GM23338 (cell line): ENCODE data around the gene CASQ2. TPM values are rescaled to one million over a fixed set of nuclear protein-coding genes. Genes with fewer than 3 reads are reported as not detected.

Experiments used
- ATAC-seq: fragments of 200-7000 bp; cut with Tn5 transposase; 3 replicates; pipeline ENCODE4 v1.9.1; 2020
- DNase-seq: peaks from one replicate; pipeline ENCODE4 v3.0.0-alpha.2; 2015; ENCODE audit warnings: low spot score
- H2AFZ ChIP-seq: fragments of 200-600 bp; sonication (generic); 2 replicates; pipeline ENCODE4 v1.8.0; 2016; ENCODE audit warnings: antibody characterized with exemption, mild to moderate bottlenecking, moderate library complexity
- H3F3A ChIP-seq: fragments of 200-600 bp; sonication (generic); replicated peaks from 2 replicates; pipeline ENCODE4 v1.8.0; 2017; ENCODE audit warnings: antibody characterized with exemption, mixed run types, low read depth
- H3K27ac ChIP-seq: fragments of 200-600 bp; sonication (generic); 2 replicates; pipeline ENCODE4 v1.6.1; 2016; ENCODE audit warnings: low read depth
- H3K27me3 ChIP-seq: fragments of 200-600 bp; sonication (generic); 2 replicates; pipeline ENCODE4 v1.8.0; 2016; ENCODE audit warnings: mild to moderate bottlenecking, mixed run types, moderate library complexity; ENCODE audit not compliant: insufficient read depth
- H3K36me3 ChIP-seq: fragments of 200-600 bp; sonication (generic); 2 replicates; pipeline ENCODE4 v1.8.0; 2016; ENCODE audit warnings: mild to moderate bottlenecking; ENCODE audit not compliant: insufficient read depth
- H3K4me1 ChIP-seq: fragments of 200-600 bp; sonication (generic); 2 replicates; pipeline ENCODE4 v1.8.0; 2016; ENCODE audit warnings: mild to moderate bottlenecking, moderate library complexity; ENCODE audit not compliant: insufficient read depth
- H3K4me2 ChIP-seq: fragments of 200-600 bp; sonication (generic); 2 replicates; pipeline ENCODE4 v1.7.1; 2017; ENCODE audit warnings: mixed run types
- H3K4me3 ChIP-seq: fragments of 200-600 bp; sonication (generic); 2 replicates; pipeline ENCODE4 v1.6.1; 2016; ENCODE audit warnings: mixed run types
- H3K79me2 ChIP-seq: fragments of 200-600 bp; sonication (generic); replicated peaks from 2 replicates; pipeline ENCODE4 v1.8.0; 2017; ENCODE audit warnings: mild to moderate bottlenecking; ENCODE audit not compliant: insufficient read depth
- H3K9me2 ChIP-seq: fragments of 200-600 bp; sonication (generic); 2 replicates; pipeline ENCODE4 v1.8.0; 2017; ENCODE audit not compliant: insufficient read depth
- H4K20me1 ChIP-seq: fragments of 200-600 bp; sonication (generic); replicated peaks from 2 replicates; pipeline ENCODE4 v1.8.0; 2017; ENCODE audit warnings: mild to moderate bottlenecking; ENCODE audit not compliant: insufficient read depth
- H3K27ac Mint-ChIP-seq: 2 replicates; pipeline ENCODE4 v1.8.0; 2020; ENCODE audit warnings: inconsistent platforms, mild to moderate bottlenecking, moderate library complexity, mixed read lengths
- H3K27me3 Mint-ChIP-seq: 3 replicates; pipeline ENCODE4 v1.8.0; 2022; ENCODE audit warnings: low read depth, mild to moderate bottlenecking, moderate library complexity, mixed read lengths, inconsistent platforms; ENCODE audit not compliant: insufficient read depth, poor library complexity
- H3K36me3 Mint-ChIP-seq: 3 replicates; pipeline ENCODE4 v1.8.0; 2021; ENCODE audit warnings: low read depth, mild to moderate bottlenecking, inconsistent platforms, moderate library complexity, mixed read lengths
- H3K4me1 Mint-ChIP-seq: 3 replicates; pipeline ENCODE4 v1.8.0; 2020; ENCODE audit warnings: mild to moderate bottlenecking, inconsistent platforms, mixed read lengths
- H3K4me3 Mint-ChIP-seq: 3 replicates; pipeline ENCODE4 v1.8.0; 2021; ENCODE audit warnings: moderate library complexity, mild to moderate bottlenecking, inconsistent platforms, mixed read lengths
- H3K9me3 Mint-ChIP-seq: 3 replicates; pipeline ENCODE4 v1.8.0; 2020; ENCODE audit warnings: moderate library complexity, mild to moderate bottlenecking, inconsistent platforms, mixed read lengths
- CREB1 ChIP-seq: fragments of 250-450 bp; sonication (Bioruptor Pico); IDR thresholded peaks from 2 replicates; pipeline ENCODE4 v1.5.0; 2020; ENCODE audit warnings: low read depth, mild to moderate bottlenecking, moderate library complexity
- ETS1 ChIP-seq: IDR thresholded peaks from 2 replicates; pipeline ENCODE4 v1.6.1; 2016; ENCODE audit warnings: antibody characterized with exemption
- EZH2 ChIP-seq: fragments of 200-600 bp; sonication (generic); IDR thresholded peaks from one replicate; pipeline ENCODE4 v1.8.0; 2017; ENCODE audit warnings: antibody characterized with exemption, mild to moderate bottlenecking, low read depth; ENCODE audit not compliant: unreplicated experiment
- EZH2phosphoT487 ChIP-seq: fragments of 200-600 bp; sonication (generic); IDR thresholded peaks from one replicate; pipeline ENCODE4 v1.8.1; 2018; ENCODE audit warnings: antibody characterized with exemption; ENCODE audit not compliant: unreplicated experiment
- JUNB ChIP-seq: IDR thresholded peaks from one replicate; pipeline ENCODE4 v1.6.1; 2016; ENCODE audit warnings: antibody characterized with exemption; ENCODE audit not compliant: unreplicated experiment
- POLR2AphosphoS5 ChIP-seq: IDR thresholded peaks from 2 replicates; pipeline ENCODE4 v1.6.1; 2016; ENCODE audit warnings: antibody characterized with exemption, low read depth
- STAT1 ChIP-seq: IDR thresholded peaks from one replicate; pipeline ENCODE4 v1.6.1; 2016; ENCODE audit warnings: antibody characterized with exemption; ENCODE audit not compliant: unreplicated experiment
- ZNF114 ChIP-seq: fragments of 250-450 bp; sonication (Bioruptor Pico); IDR thresholded peaks from 2 replicates; pipeline ENCODE4 v1.5.0; 2020; ENCODE audit warnings: mild to moderate bottlenecking, moderate library complexity
- ZNF331 ChIP-seq: fragments of 250-450 bp; sonication (Bioruptor Pico); IDR thresholded peaks from 2 replicates; pipeline ENCODE4 v1.5.0; 2020; ENCODE audit warnings: low read depth, mild to moderate bottlenecking, moderate library complexity
- ZNF462 ChIP-seq: fragments of 250-450 bp; sonication (Bioruptor Pico); IDR thresholded peaks from 2 replicates; pipeline ENCODE4 v1.5.0; 2020; ENCODE audit warnings: mild to moderate bottlenecking, moderate library complexity
- polyA plus RNA-seq: library from polyadenylated mRNA; unstranded; fragments of >200 nt; fragmentation: Nextera tagmentation; extraction: Ambion mirVana; gene quantifications from 2 replicates; pipeline ENCODE4 v1.2.1, GENCODE V29; 2016
- total RNA-seq: library from RNA; depleted of rRNA; stranded (reverse); fragments of >200 nt; shearing (Covaris generic); gene quantifications from 2 replicates; pipeline ENCODE4 v1.2.3, GENCODE V29; 2014

CASQ2 gene
- total and polyA plus RNA-seq, 2 experiments from 2014 or later, result not detected

GRCh38 chr1:115810609-115811008, 42.1 kb upstream of the CASQ2 start:
- DNase-seq (no peak), ATAC-seq (no peak)
- Histone ChIP-seq H3K27me3 (no peaks in the 10 kb centered on the region), H3K9me2 (no peaks in the 10 kb centered on the region; the same call in 1 of the 2 replicates), H2AFZ (no peak overlapping the region), H3K79me2 (no peaks in the 10 kb centered on the region), H3K4me2 (no peak overlapping the region), H3K4me1 (no peaks in the 10 kb centered on the region), H3K36me3 (no peaks in the 10 kb centered on the region), H3F3A (no peaks in the 10 kb centered on the region), H4K20me1 (no peaks in the 10 kb centered on the region), H3K27ac (no peak overlapping the region), H3K4me3 (no peak overlapping the region)
- no peak for TF ChIP-seq CREB1 (CRISPR knock-in tag)
- TF ChIP-seq POLR2AphosphoS5, result no peak
- no peak for TF ChIP-seq STAT1
- TF ChIP-seq EZH2phosphoT487, result no peak
- no peak for TF ChIP-seq ZNF462 (CRISPR knock-in tag)
- no peak for TF ChIP-seq JUNB
- H3K9me3 Mint-ChIP-seq, result peaks cover 3% of the 10 kb centered on the region; the same call in 2 of the 3 replicates
- H3K4me1 Mint-ChIP-seq, result peaks cover 12% of the 10 kb centered on the region
- no peak overlapping the region for H3K27ac Mint-ChIP-seq
- no peaks in the 10 kb centered on the region; the same call in 2 of the 3 replicates for H3K36me3 Mint-ChIP-seq
- peaks cover 3% of the 10 kb centered on the region for H3K27me3 Mint-ChIP-seq
- no peak overlapping the region for H3K4me3 Mint-ChIP-seq

- Histone ChIP-seq H3K27me3 (no peaks in the 10 kb centered on the region), H3K4me2 (no peak overlapping the region), H3K9me2 (peaks cover 3% of the 10 kb centered on the region), H4K20me1 (no peaks in the 10 kb centered on the region), H3F3A (no peaks in the 10 kb centered on the region), H3K36me3 (no peaks in the 10 kb centered on the region), H2AFZ (no peak overlapping the region), H3K4me1 (no peaks in the 10 kb centered on the region), H3K4me3 (no peak overlapping the region), H3K27ac (no peak overlapping the region), H3K79me2 (no peaks in the 10 kb centered on the region)
- no peak for ATAC-seq
- Mint-ChIP-seq H3K36me3 (no peaks in the 10 kb centered on the region; the same call in 2 of the 3 replicates), H3K4me3 (no peak overlapping the region), H3K9me3 (peaks cover 3% of the 10 kb centered on the region; the same call in 2 of the 3 replicates), H3K27ac (no peak overlapping the region), H3K27me3 (peaks cover 4% of the 10 kb centered on the region), H3K4me1 (peaks cover 14% of the 10 kb centered on the region)
- TF ChIP-seq JUNB, result no peak
- TF ChIP-seq STAT1, result no peak
- no peak for TF ChIP-seq POLR2AphosphoS5
- TF ChIP-seq ETS1, result no peak
- no peak for TF ChIP-seq CREB1 (CRISPR knock-in tag)
- no peak for TF ChIP-seq ZNF331
- no peak for TF ChIP-seq EZH2phosphoT487
- TF ChIP-seq ZNF114 (CRISPR knock-in tag), result no peak
- no peak for TF ChIP-seq EZH2
- DNase-seq, result no peak
Observed at GRCh38 chr1:115809847-115810246, 41.3 kb upstream of the CASQ2 start.
